ENCODE measurements around the gene MAS1.

The MAS1 gene

GRCh38 chr6:159935633-159936032 is 44.8 kb downstream of the MAS1 start:
- H3K4me3 ChIP-seq: no peak overlapping the region
- TF ChIP-seq CTCF (IDR thresholded peaks at IDR 0.05): no peak
- peak overlapping the region; percentile 48 to 73 for H3K27ac ChIP-seq
- DNase-seq (ENCODE audit: low spot score): no peak

- DNase-seq (ENCODE audit: low spot score): no peak
- TF ChIP-seq CTCF (IDR thresholded peaks at IDR 0.05): no peak
- H3K4me3 ChIP-seq: no peak overlapping the region
- peak overlapping the region; percentile 64 to 87 for H3K27ac ChIP-seq
Observed at GRCh38 chr6:159939591-159940016, 48.8 kb downstream of the MAS1 start.

Measured in coronary artery (tissue), 2 donors.